SJSA1 (cell line): ENCODE results near the gene SDK2. TPM values are rescaled to one million over a fixed set of nuclear protein-coding genes. Genes with fewer than 3 reads are reported as not detected.

ENCODE experiments used
- DNase-seq, 2 experiments: peaks; one replicate each; pipeline ENCODE4 v3.0.0-alpha.2; 2015 to 2020; ENCODE audit warnings: low spot score in 2 of 2, low read depth in 1 of 2
- H3K27ac ChIP-seq: fragments of 250-450 bp; sonication (Bioruptor Pico); 2 replicates; pipeline ENCODE4 v1.5.1; 2020; ENCODE audit warnings: mild to moderate bottlenecking, moderate library complexity
- H3K27me3 ChIP-seq: fragments of 250-450 bp; sonication (Bioruptor Pico); replicated peaks from 2 replicates; pipeline ENCODE4 v1.5.1; 2020; ENCODE audit warnings: mild to moderate bottlenecking, moderate library complexity
- H3K36me3 ChIP-seq: fragments of 250-450 bp; sonication (Bioruptor Pico); 2 replicates; pipeline ENCODE4 v1.5.1; 2020; ENCODE audit warnings: mild to moderate bottlenecking
- H3K4me1 ChIP-seq: fragments of 250-450 bp; sonication (Bioruptor Pico); replicated peaks from 2 replicates; pipeline ENCODE4 v1.6.1; 2021; ENCODE audit warnings: mild to moderate bottlenecking
- H3K4me3 ChIP-seq: fragments of 250-450 bp; sonication (Bioruptor Pico); 2 replicates; pipeline ENCODE4 v1.5.1; 2020; ENCODE audit warnings: mild to moderate bottlenecking
- H3K9me3 ChIP-seq: fragments of 250-450 bp; sonication (Bioruptor Pico); replicated peaks from 2 replicates; pipeline ENCODE4 v1.5.1; 2020; ENCODE audit warnings: mild to moderate bottlenecking
- total RNA-seq: library from RNA; depleted of rRNA; stranded (reverse); fragments of >200 nt; shearing (Covaris generic); gene quantifications from 2 replicates; pipeline ENCODE4 v1.2.3, GENCODE V29; 2014

The SDK2 gene
- total RNA-seq, 1 experiment from 2014 or later: 0.05 TPM

GRCh38 chr17:73396431-73397277 is 247.6 kb downstream of the SDK2 start:
- H3K27me3 ChIP-seq: peaks cover 21% of the 10 kb centered on the region
- H3K9me3 ChIP-seq: no peaks in the 10 kb centered on the region
- DNase-seq: peak in 1 of 2 experiments; percentile 64
- no peak overlapping the region for H3K4me3 ChIP-seq
- H3K36me3 ChIP-seq: no peaks in the 10 kb centered on the region
- H3K4me1 ChIP-seq: peaks cover 12% of the 10 kb centered on the region
- no peak overlapping the region for H3K27ac ChIP-seq

GRCh38 chr17:73394512-73395450 is 249.5 kb downstream of the SDK2 start:
- no peak for DNase-seq
- no peaks in the 10 kb centered on the region for H3K9me3 ChIP-seq
- peaks cover 21% of the 10 kb centered on the region for H3K27me3 ChIP-seq
- no peak overlapping the region for H3K27ac ChIP-seq
- peaks cover 12% of the 10 kb centered on the region for H3K4me1 ChIP-seq
- no peaks in the 10 kb centered on the region for H3K36me3 ChIP-seq
- H3K4me3 ChIP-seq: no peak overlapping the region

- Histone ChIP-seq H3K36me3 (no peaks in the 10 kb centered on the region), H3K4me3 (no peak overlapping the region), H3K4me1 (peaks cover 12% of the 10 kb centered on the region), H3K9me3 (no peaks in the 10 kb centered on the region), H3K27ac (no peak overlapping the region), H3K27me3 (peaks cover 19% of the 10 kb centered on the region)
- DNase-seq: no peak
Observed at GRCh38 chr17:73393962-73394361, 250.3 kb downstream of the SDK2 start.

DNA sequence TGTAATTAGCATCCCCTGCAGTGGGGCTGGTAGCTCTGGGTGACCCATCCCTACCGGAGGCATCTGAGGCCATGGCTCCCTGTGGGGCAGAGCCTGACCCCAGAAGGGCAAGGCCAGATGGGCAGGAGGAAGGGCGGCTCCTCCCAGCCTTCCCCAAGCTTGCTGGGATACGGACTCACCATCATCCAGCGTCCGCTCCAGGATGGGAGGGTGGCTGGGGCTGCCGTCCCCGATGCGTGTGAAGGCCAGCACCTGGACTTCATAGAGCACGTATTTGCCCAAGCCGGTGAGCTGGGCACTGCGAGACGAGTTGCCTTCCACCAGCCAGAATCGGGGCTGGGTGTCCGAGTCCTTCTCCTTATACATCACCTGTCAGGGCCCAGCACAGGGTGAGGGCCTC is 250.9 kb downstream of the SDK2 start:
- DNase-seq: no peak
- Histone ChIP-seq H3K9me3 (no peaks in the 10 kb centered on the region), H3K4me3 (no peak overlapping the region), H3K4me1 (peaks cover 12% of the 10 kb centered on the region), H3K36me3 (no peaks in the 10 kb centered on the region), H3K27ac (no peak overlapping the region), H3K27me3 (peaks cover 15% of the 10 kb centered on the region)

DNA sequence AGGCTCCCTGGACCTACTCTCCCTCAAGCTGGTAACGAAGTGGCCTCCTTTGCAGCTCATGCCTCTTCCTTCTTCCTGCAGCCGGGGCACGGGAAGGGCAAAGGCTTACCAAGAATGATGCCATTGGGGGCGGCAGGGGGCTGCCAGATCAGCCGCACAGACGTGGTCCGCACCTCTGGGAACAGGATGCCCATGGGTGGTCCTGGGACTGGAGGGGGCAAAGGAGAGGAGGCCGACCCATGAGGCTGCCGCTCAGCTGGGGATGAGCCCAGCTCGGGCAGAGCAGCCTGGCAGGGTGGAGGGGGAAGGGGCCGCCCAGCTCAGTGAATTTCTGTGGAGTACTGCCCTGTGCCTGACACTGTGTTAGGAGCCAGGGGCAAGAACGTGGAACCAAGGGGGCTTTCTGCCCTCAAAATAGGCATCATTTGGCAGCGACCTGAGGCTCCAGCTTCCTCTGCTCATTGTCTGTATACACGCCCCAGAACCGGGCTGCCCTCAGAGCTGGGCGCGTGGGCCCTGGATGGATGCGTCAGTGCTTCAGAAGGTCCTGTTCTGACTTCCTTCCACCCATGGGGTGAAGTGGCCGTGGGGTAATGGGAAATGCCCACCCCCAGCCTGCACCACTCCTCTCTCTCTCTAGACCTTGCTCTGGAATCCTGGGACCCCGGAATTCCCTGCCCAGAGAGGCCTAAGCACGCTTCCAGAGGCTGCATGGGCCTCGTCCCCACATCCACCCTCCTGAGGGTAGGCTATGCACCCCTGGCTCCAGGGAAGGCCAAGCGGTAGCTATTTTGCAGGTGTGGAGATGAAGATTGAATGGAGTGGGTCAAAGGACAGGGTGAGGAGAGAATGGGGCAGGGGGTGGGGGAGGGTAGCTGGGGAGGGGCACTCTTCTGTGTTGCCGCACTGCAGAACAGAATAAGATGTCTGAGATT is 252.6 kb downstream of the SDK2 start:
- peak in 1 of 2 experiments; percentile 43 for DNase-seq
- Histone ChIP-seq H3K4me1 (peaks cover 2% of the 10 kb centered on the region), H3K4me3 (no peak overlapping the region)

GRCh38 chr17:73390851-73391250 is 253.4 kb downstream of the SDK2 start:
- no peak overlapping the region for H3K27ac ChIP-seq

More for the DNA sequence above, 252.6 kb downstream of the SDK2 start:
- Histone ChIP-seq H3K9me3 (no peaks in the 10 kb centered on the region), H3K27me3 (peaks cover 19% of the 10 kb centered on the region), H3K27ac (no peak overlapping the region), H3K36me3 (no peaks in the 10 kb centered on the region)

GRCh38 chr17:73390221-73390620 is 254.0 kb downstream of the SDK2 start:
- H3K9me3 ChIP-seq: no peaks in the 10 kb centered on the region
- no peak overlapping the region for H3K4me3 ChIP-seq
- no peak overlapping the region for H3K27ac ChIP-seq
- H3K4me1 ChIP-seq: no peaks in the 10 kb centered on the region
- no peaks in the 10 kb centered on the region for H3K36me3 ChIP-seq
- DNase-seq: peak in 1 of 2 experiments; percentile 49
- peaks cover 30% of the 10 kb centered on the region for H3K27me3 ChIP-seq

More at GRCh38 chr17:73390851-73391250, 253.4 kb downstream of the SDK2 start:
- H3K4me3 ChIP-seq: no peak overlapping the region
- H3K27me3 ChIP-seq: peaks cover 24% of the 10 kb centered on the region
- H3K36me3 ChIP-seq: no peaks in the 10 kb centered on the region
- DNase-seq: no peak
- H3K4me1 ChIP-seq: no peaks in the 10 kb centered on the region
- H3K9me3 ChIP-seq: no peaks in the 10 kb centered on the region

GRCh38 chr17:73389411-73389810 is 254.8 kb downstream of the SDK2 start:
- no peak overlapping the region for H3K4me3 ChIP-seq
- peaks cover 38% of the 10 kb centered on the region for H3K27me3 ChIP-seq
- no peak for DNase-seq
- H3K9me3 ChIP-seq: no peaks in the 10 kb centered on the region
- no peak overlapping the region for H3K27ac ChIP-seq
- H3K36me3 ChIP-seq: no peaks in the 10 kb centered on the region
- no peaks in the 10 kb centered on the region for H3K4me1 ChIP-seq

DNA sequence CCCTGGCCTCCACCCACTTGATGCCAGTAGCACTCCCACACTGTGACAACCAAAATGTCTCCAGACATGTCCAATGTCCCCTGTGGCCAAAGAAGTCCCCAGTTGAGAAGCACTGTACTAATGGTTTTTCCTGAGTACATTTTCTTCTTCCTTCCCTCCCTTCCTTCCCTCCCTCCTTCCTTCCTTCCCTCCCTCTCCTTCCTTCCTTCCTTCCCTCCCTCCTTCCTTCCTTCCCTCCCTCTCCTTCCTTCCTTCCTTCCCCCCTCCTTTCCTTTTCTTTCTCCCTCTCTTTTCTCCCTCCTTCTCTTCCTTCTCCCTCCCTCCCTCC is 255.7 kb downstream of the SDK2 start:
- no peaks in the 10 kb centered on the region for H3K36me3 ChIP-seq
- no peaks in the 10 kb centered on the region for H3K4me1 ChIP-seq
- no peaks in the 10 kb centered on the region for H3K9me3 ChIP-seq
- no peak overlapping the region for H3K4me3 ChIP-seq
- no peak for DNase-seq
- H3K27ac ChIP-seq: no peak overlapping the region
- peaks cover 46% of the 10 kb centered on the region for H3K27me3 ChIP-seq

- Histone ChIP-seq H3K9me3 (no peaks in the 10 kb centered on the region), H3K27ac (no peak overlapping the region), H3K36me3 (no peaks in the 10 kb centered on the region), H3K27me3 (peaks cover 52% of the 10 kb centered on the region), H3K4me3 (no peak overlapping the region), H3K4me1 (no peaks in the 10 kb centered on the region)
- DNase-seq: no peak
Observed at GRCh38 chr17:73387746-73388577, 256.3 kb downstream of the SDK2 start.

- no peaks in the 10 kb centered on the region for H3K4me1 ChIP-seq
- H3K27me3 ChIP-seq: peaks cover 64% of the 10 kb centered on the region
Observed at GRCh38 chr17:73386561-73386960, 257.7 kb downstream of the SDK2 start.

DNA sequence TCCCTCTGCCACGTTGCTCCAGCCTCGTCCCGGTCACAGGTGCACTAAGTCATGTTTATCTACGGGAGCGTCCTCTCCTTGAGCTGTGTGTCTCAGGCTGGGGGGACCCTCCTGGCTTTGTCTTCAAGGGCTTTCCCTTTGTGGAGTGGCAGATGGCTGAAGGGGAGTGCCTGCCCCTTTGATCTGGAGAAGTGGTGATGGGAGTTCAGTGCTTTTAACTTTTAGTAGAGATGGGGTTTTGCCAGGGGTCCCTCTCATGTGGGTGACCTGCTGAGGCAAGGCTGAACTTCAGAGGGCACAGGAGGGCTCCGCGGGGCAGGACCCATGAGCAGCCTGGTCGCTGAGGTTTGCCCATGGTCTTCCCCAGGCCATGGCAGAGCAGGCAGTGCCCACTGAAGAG is 259.3 kb downstream of the SDK2 start:
- no peak overlapping the region for H3K27ac ChIP-seq
- H3K9me3 ChIP-seq: no peaks in the 10 kb centered on the region
- H3K4me1 ChIP-seq: no peaks in the 10 kb centered on the region
- peaks cover 67% of the 10 kb centered on the region for H3K27me3 ChIP-seq
- DNase-seq: no peak
- H3K4me3 ChIP-seq: no peak overlapping the region
- no peaks in the 10 kb centered on the region for H3K36me3 ChIP-seq

More at GRCh38 chr17:73386561-73386960, 257.7 kb downstream of the SDK2 start:
- Histone ChIP-seq H3K4me3 (no peak overlapping the region), H3K9me3 (no peaks in the 10 kb centered on the region), H3K27ac (no peak overlapping the region), H3K36me3 (no peaks in the 10 kb centered on the region)
- no peak for DNase-seq
